Measurements from ENCODE around the gene SH3RF1.

- TF ChIP-seq, protein P1, sequence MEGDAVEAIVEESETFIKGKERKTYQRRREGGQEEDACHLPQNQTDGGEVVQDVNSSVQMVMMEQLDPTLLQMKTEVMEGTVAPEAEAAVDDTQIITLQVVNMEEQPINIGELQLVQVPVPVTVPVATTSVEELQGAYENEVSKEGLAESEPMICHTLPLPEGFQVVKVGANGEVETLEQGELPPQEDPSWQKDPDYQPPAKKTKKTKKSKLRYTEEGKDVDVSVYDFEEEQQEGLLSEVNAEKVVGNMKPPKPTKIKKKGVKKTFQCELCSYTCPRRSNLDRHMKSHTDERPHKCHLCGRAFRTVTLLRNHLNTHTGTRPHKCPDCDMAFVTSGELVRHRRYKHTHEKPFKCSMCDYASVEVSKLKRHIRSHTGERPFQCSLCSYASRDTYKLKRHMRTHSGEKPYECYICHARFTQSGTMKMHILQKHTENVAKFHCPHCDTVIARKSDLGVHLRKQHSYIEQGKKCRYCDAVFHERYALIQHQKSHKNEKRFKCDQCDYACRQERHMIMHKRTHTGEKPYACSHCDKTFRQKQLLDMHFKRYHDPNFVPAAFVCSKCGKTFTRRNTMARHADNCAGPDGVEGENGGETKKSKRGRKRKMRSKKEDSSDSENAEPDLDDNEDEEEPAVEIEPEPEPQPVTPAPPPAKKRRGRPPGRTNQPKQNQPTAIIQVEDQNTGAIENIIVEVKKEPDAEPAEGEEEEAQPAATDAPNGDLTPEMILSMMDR (IDR thresholded peaks at IDR 0.05) = no peak
- TF ChIP-seq EZH2 (IDR thresholded peaks at IDR 0.05) = no peak
- TF ChIP-seq EZH2phosphoT487 (IDR thresholded peaks at IDR 0.05) = no peak
These were observed 16.9 kb downstream of the SH3RF1 start for GRCh38 chr4:169253904-169254303.

Data from neural progenitor cell (in vitro differentiated cells).